Right cardiac atrium (tissue), 5 donors: Measurements from ENCODE around the gene C1QB. TPM values are rescaled to one million over a fixed set of nuclear protein-coding genes. Genes with fewer than 3 reads are reported as not detected.
A peak's percentile ranks its signal among the peaks of the same experiment; 100 is the strongest.

Experiments
- ATAC-seq, 2 donors: fragments of 200-7000 bp; cut with Tn5 transposase; one replicate each; pipeline versions ENCODE4 v1.8.0 to v1.9.1; 2020; ENCODE audit warnings: moderate library complexity in 2 of 2, mild to moderate bottlenecking in 1 of 2
- DNase-seq, 3 donors: peaks; one replicate each; pipeline ENCODE4 v3.0.0-alpha.2; 2020
- H3K27ac ChIP-seq: one replicate; pipeline ENCODE4 v1.5.1; 2013; ENCODE audit warnings: mild to moderate bottlenecking, low read length, control low read depth, moderate library complexity
- H3K27me3 ChIP-seq: one replicate; pipeline ENCODE4 v1.6.1; 2013; ENCODE audit not compliant: control insufficient read depth, insufficient read depth
- H3K4me1 ChIP-seq: one replicate; pipeline ENCODE4 v1.6.1; 2013; ENCODE audit warnings: low read length; ENCODE audit not compliant: control insufficient read depth, insufficient read depth
- H3K4me3 ChIP-seq: one replicate; pipeline ENCODE4 v1.5.1; 2013; ENCODE audit warnings: low read length, control low read depth
- H3K9me3 ChIP-seq: one replicate; pipeline ENCODE4 v1.6.1; 2013; ENCODE audit warnings: low read length; ENCODE audit not compliant: control insufficient read depth
- WGBS: extraction: QIAGEN DNeasy Blood & Tissue Kit; methylation state at CpG from one replicate; pipeline ENCODE4 v1.1.7; 2013; 5-methylcytosine and 5-hydroxymethylcytosine counted together
- intact Hi-C, 4 donors: fragments of 100-400 bp; cut with DNase I; formaldehyde crosslinking; loops; one replicate each; pipeline versions ENCODE4 v1.11.0 to v1.14.0; 2022 to 2023
- microRNA-seq, 2 donors: library from miRNA; unstranded; fragments of <30 nt; microRNA quantifications; one replicate each; pipeline ENCODE4 v1.2.0, GENCODE V29; 2020 to 2021
- polyA plus RNA-seq: library from polyadenylated mRNA; stranded (reverse); fragments of 200-250 nt; gene quantifications from one replicate; pipeline ENCODE4 v1.2.3, GENCODE V29; 2013
- total RNA-seq, 4 donors: library from RNA; stranded (reverse); fragmentation: NEBNext Ultra II Directional; extraction: Animal tissue kit (Norgen Biotek cat#: 25700); gene quantifications; one replicate each; pipeline ENCODE4 v1.2.1, GENCODE V29; 2021
- donor health status: healthy with polysubstance abuse.
- donor health status: DM: no; HTN: yes; CAD: no.
- donor health status: DM: no; HTN: no; CAD: no.
- donor health status: DM: no; HTN: yes; CAD: no; lungs with severe emphysema.
- donor health status: DM: yes; HTN: yes; CAD: no.

Gene C1QB
- total and polyA plus RNA-seq, 5 donors = 53.5 to 244 (median 134) TPM

DNA sequence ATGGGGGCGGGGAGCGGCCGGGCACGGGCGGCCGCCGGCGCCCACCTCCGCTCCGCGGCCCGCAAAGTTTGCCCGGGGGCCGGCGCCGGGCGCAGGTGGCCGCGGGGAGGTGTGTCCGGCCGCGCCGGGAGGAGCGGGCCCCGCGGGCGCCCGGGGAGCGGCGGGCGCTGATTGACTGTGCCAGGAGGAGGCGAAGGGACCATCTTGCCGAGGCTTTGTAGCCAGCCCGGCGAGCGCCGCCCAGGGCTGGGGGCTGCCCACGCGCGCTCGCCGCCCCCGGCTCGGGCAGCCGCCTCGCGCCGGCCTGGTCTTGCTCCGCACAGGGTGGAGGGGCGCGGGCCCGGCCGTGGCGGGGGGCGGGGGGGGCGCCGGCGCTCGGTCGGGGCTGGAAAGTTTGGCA, 58.0 kb downstream of the C1QB start:
- H3K4me3 ChIP-seq = peak overlapping the region; percentile 91
- no peak for DNase-seq
- under 1% methylated on average over 59 of the region's 60 CpGs for WGBS
- no peak overlapping the region for H3K27ac ChIP-seq
- ATAC-seq = no peak
- no peaks in the 10 kb centered on the region for H3K27me3 ChIP-seq
- H3K4me1 ChIP-seq = no peaks in the 10 kb centered on the region
- intact Hi-C loops = no loop called here
- H3K9me3 ChIP-seq = no peaks in the 10 kb centered on the region

Small RNAs within 50 kb of the gene (microRNA-seq; reads per million reads assigned to microRNA genes)
- gene MIR6127 = 0 reads per million in 2 donors

Other genes starting within 250 kb of the C1QB start
- gene ZBTB40, start 201.4 kb upstream of the C1QB start, total RNA-seq = 10 to 100 TPM; 10.7 to 17.7 (median 14.9) TPM
- gene ZBTB40, start 201.4 kb upstream of the C1QB start, polyA plus RNA-seq = 5.3 TPM
- not detected for gene EPHA8, start 89.7 kb upstream of the C1QB start, total RNA-seq
- not detected for gene EPHA8, start 89.7 kb upstream of the C1QB start, polyA plus RNA-seq
- 100 to 1,000 TPM in 3 of 4 donors, 10 to 100 TPM in 1; 80.5 to 156 (median 127) TPM for gene C1QA, start 16.6 kb upstream of the C1QB start, total RNA-seq
- 51.4 TPM for gene C1QA, start 16.6 kb upstream of the C1QB start, polyA plus RNA-seq
- 100 to 1,000 TPM in 3 of 4 donors, 10 to 100 TPM in 1; 96.3 to 196 (median 125) TPM for gene C1QC, start 9.6 kb upstream of the C1QB start, total RNA-seq
- 32.7 TPM for gene C1QC, start 9.6 kb upstream of the C1QB start, polyA plus RNA-seq
- 1 to 10 TPM; 2.0 to 7.7 (median 3.9) TPM for gene EPHB2, start 57.6 kb downstream of the C1QB start, total RNA-seq
- gene EPHB2, start 57.6 kb downstream of the C1QB start, polyA plus RNA-seq = 1.2 TPM